Activated T-helper 17 cell treated with anti-CD3 and anti-CD28 coated beads, Interleukin-2, amount 50 U/mL, for 72 hours (primary cell): ENCODE data around the gene HHATL. TPM values are rescaled to one million over a fixed set of nuclear protein-coding genes. Genes with fewer than 3 reads are reported as not detected.
A peak's percentile ranks its signal among the peaks of the same experiment; 100 is the strongest.

Source experiments
- ATAC-seq: fragments of 150-1000 bp; cut with Tn5 transposase; replicated peaks from 2 replicates; pipeline ENCODE4 v1.10.0; 2021; ENCODE audit warnings: mild to moderate bottlenecking, moderate library complexity
- H3K27ac Mint-ChIP-seq: one replicate; pipeline ENCODE4 v1.8.0; 2022; ENCODE audit warnings: mixed read lengths
- H3K27me3 Mint-ChIP-seq: one replicate; pipeline ENCODE4 v1.8.0; 2022; ENCODE audit warnings: mixed read lengths
- H3K36me3 Mint-ChIP-seq: one replicate; pipeline ENCODE4 v1.8.0; 2022; ENCODE audit warnings: low read depth, mild to moderate bottlenecking, mixed read lengths
- H3K4me1 Mint-ChIP-seq: one replicate; pipeline ENCODE4 v1.8.0; 2022; ENCODE audit warnings: mixed read lengths
- H3K4me3 Mint-ChIP-seq: one replicate; pipeline ENCODE4 v1.8.0; 2022; ENCODE audit warnings: mild to moderate bottlenecking, mixed read lengths
- H3K9me3 Mint-ChIP-seq: one replicate; pipeline ENCODE4 v1.8.0; 2022; ENCODE audit warnings: mixed read lengths
- total RNA-seq, 2 donors: library from RNA; stranded (reverse); gene quantifications; one replicate each; pipeline ENCODE4 v1.2.3, GENCODE V29; 2022

HHATL gene
- total RNA-seq: not detected

- H3K4me3 Mint-ChIP-seq: no peak within 1 kb of the TSS
- H3K27ac Mint-ChIP-seq: no peak within 1 kb of the TSS
- no peak for ATAC-seq
- no peaks in the 10 kb centered on the region for H3K27me3 Mint-ChIP-seq
- H3K36me3 Mint-ChIP-seq: no peaks in the 10 kb centered on the region
- no peaks in the 10 kb centered on the region for H3K9me3 Mint-ChIP-seq
- no peaks in the 10 kb centered on the region for H3K4me1 Mint-ChIP-seq
Measured at GRCh38 chr3:42702066-42702951, at the start of gene HHATL. HHATL (minus strand) TSS chr3:42702798; CDS start chr3:42700826, 1,972 bp downstream.

DNA sequence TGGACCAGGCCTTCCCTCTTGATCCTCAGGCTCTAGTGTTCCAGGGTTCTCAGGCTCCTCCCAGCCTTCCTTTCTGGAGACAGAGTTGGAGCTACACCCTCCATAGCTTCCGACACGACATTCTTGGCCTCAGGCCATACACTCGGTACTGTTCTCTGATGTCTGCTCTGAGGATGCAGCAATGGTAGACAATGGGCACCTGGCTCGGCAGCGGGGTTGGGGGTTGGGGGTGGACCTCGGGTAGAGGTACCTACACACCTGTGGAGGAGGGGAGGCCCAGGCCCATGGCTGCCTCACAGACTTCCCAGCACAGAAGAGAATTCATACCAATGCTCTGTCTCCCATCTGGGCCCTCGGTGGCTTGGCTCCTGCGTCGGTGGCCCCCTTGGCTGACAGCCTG lies 49.0 kb upstream of the HHATL start:
- no peak for ATAC-seq
- H3K36me3 Mint-ChIP-seq: no peaks in the 10 kb centered on the region

GRCh38 chr3:42750834-42751233 lies 48.2 kb upstream of the HHATL start:
- no peaks in the 10 kb centered on the region for H3K9me3 Mint-ChIP-seq
- no peak overlapping the region for H3K27ac Mint-ChIP-seq
- H3K4me3 Mint-ChIP-seq: no peak overlapping the region
- no peak for ATAC-seq
- no peaks in the 10 kb centered on the region for H3K27me3 Mint-ChIP-seq
- no peaks in the 10 kb centered on the region for H3K36me3 Mint-ChIP-seq
- peaks cover 12% of the 10 kb centered on the region for H3K4me1 Mint-ChIP-seq

More for the DNA sequence above, 49.0 kb upstream of the HHATL start:
- Mint-ChIP-seq H3K4me1 (peaks cover 12% of the 10 kb centered on the region), H3K4me3 (no peak overlapping the region), H3K9me3 (no peaks in the 10 kb centered on the region), H3K27ac (no peak overlapping the region), H3K27me3 (no peaks in the 10 kb centered on the region)

DNA sequence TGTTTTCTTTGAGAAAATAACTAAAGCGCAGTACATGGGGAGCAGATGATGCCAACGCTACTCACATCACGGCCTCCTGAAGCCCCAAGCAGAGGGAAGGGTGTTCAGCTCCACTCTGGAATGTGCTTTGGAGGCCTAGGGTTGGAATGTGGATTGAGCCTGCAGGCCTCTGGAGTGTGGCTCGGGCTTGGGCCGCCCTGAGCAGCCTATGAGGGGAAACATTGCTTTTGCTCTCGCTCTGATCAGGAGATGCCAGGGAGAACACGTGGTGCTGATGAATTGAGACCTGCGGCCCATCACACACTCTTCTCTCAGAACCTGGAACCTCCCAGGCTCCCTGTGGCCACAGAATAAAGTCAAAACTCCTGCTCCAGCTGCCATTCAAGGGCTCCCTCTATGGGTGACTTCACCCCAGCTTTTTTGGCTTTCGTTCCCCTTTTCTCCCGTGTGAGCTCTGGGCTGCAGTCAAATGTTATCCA lies 47.2 kb upstream of the HHATL start:
- H3K4me3 Mint-ChIP-seq: no peak overlapping the region
- ATAC-seq: peak; percentile 31
- peak overlapping the region; percentile 66 for H3K27ac Mint-ChIP-seq

DNA sequence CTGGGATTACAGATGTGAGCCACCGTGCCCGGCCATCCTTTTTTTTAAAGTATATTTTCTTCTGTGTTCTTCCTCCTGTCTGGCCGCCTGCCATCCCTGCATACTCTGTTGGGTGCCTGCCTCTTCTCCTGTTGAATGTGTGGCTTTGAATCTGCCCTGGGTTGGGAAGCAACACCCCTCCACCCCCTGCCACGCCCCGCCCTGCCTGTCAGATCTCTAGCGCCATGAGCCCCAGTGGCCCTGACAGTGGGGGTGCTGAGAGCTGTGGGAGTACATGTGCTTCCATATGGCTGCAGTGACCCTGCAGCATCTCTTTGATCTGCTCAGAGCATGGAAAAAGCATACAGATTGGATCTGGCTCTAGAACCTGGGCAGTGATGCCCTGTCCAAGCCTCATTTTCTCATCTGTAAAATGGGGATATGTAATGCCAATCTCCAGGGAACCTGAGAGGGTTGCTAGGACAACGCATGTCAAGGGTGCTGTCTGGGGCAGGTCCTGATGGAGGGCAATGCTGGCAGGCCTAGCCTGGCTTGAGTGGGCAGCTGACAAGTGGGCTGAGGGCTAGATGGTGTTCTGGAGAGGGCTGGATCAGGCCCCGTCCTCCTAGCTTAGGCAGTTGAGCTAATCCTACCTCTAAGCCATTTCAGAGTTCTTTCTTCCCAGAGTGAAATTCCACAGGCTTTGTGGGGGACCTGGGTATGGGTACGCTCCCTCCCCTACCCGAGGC lies 46.6 kb upstream of the HHATL start:
- Mint-ChIP-seq H3K27ac (no peak overlapping the region), H3K4me3 (no peak overlapping the region), H3K9me3 (no peaks in the 10 kb centered on the region), H3K36me3 (no peaks in the 10 kb centered on the region), H3K4me1 (peaks cover 12% of the 10 kb centered on the region), H3K27me3 (no peaks in the 10 kb centered on the region)
- no peak for ATAC-seq

More for the DNA sequence above, 47.2 kb upstream of the HHATL start:
- no peaks in the 10 kb centered on the region for H3K36me3 Mint-ChIP-seq
- peaks cover 12% of the 10 kb centered on the region for H3K4me1 Mint-ChIP-seq
- H3K27me3 Mint-ChIP-seq: no peaks in the 10 kb centered on the region
- no peaks in the 10 kb centered on the region for H3K9me3 Mint-ChIP-seq

DNA sequence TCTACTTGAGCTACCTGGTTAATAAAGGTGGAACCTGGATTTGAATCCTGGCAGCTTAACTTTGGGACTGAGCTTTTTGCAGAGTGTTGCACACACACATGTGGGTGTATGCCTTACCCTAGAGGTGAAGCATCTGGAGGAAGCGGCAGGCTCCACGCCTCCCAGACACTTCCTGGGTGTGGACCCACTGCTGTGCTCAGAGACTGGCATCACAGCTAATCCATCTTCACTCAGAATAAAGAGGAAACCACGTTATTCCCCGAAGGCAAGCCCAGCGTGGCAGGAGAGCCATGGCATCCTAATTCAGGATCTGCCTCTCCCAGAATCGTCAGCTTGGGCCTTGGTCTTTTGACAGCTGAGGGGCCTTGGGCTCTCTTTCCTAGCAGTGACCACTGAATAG lies 45.0 kb upstream of the HHATL start:
- no peaks in the 10 kb centered on the region for H3K9me3 Mint-ChIP-seq
- H3K4me3 Mint-ChIP-seq: peak overlapping the region; percentile 40
- peak overlapping the region; percentile 78 for H3K27ac Mint-ChIP-seq
- no peaks in the 10 kb centered on the region for H3K27me3 Mint-ChIP-seq
- peaks cover 12% of the 10 kb centered on the region for H3K4me1 Mint-ChIP-seq
- no peaks in the 10 kb centered on the region for H3K36me3 Mint-ChIP-seq
- ATAC-seq: peak; percentile 56

DNA sequence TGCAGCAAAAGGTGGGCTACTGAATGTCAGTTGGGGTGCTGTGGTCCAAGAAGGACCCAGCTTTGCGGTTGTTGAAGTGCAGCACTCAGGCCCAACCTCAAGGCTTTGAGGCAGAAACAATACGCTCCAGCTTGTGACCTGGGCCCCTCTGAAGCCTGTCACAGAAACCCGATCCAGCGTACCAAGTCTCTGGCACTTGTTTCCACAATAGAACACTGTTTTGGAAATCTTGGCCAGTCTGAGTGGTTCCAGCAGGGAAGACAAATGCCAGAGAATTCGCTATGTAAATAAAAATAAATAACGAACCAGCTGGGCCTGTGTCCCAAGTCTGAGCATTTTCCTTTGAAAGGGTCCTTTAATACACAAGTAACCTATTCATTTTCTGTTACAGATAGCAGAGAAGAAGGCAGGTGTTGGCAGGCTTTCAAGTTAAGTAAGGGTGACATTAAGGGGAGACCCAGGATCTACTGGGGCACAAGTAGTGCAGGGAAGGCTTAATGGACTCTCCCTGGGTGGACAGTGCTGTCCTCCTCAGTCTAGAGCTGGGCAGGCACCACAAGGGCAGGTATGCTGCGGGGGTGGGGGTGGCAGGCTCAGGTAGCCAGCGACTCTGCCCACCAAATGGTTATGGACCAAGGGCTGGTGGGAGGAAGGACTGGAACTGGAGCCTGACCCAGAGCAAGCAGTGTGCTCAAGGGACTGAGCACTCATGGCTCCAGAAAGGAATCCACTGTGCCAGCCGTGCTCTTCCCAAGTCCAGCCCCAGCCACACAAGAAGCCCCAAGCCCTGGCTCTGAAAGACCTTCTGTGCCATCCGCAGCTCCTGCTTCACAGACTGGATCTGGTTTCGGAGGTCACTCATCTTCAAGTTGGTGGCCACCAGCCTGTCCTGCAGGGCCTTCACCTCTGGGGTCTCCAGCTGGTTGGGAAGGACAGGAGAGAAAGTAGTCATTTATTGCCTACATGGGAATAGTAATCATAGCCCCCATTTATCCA lies 44.2 kb upstream of the HHATL start:
- Mint-ChIP-seq H3K36me3 (no peaks in the 10 kb centered on the region), H3K4me1 (peaks cover 12% of the 10 kb centered on the region), H3K27ac (peak overlapping the region; percentile 78), H3K4me3 (peak overlapping the region; percentile 40), H3K27me3 (no peaks in the 10 kb centered on the region), H3K9me3 (no peaks in the 10 kb centered on the region)
- no peak for ATAC-seq

- Mint-ChIP-seq H3K4me1 (peaks cover 12% of the 10 kb centered on the region), H3K9me3 (no peaks in the 10 kb centered on the region), H3K36me3 (no peaks in the 10 kb centered on the region), H3K4me3 (no peak overlapping the region), H3K27ac (peak overlapping the region; percentile 46), H3K27me3 (no peaks in the 10 kb centered on the region)
- ATAC-seq: no peak
Measured at GRCh38 chr3:42745776-42746454, 43.3 kb upstream of the HHATL start.

DNA sequence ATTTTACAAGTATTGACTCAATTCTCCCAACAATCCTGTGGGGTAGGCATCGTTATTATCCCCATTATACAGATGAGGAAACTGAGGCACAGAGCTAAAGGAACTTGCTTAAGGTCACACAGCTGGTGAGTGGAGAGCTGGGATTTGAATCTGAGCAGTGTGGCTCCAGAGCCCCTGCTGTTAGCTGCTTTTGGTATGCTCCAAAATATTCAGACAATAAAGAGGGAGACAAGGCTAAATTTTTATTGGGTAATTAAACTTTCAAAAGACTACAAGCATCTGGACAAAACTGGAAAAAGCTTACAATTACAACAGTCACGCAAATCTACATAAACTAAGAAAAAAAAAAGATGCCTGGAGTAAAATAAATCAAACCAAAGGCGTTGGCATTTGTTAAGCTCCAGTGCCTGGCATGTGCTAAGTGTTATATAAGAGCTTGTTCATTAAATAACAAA lies 42.7 kb upstream of the HHATL start:
- Mint-ChIP-seq H3K9me3 (no peaks in the 10 kb centered on the region), H3K4me1 (peaks cover 12% of the 10 kb centered on the region), H3K4me3 (no peak overlapping the region), H3K27ac (no peak overlapping the region), H3K36me3 (no peaks in the 10 kb centered on the region), H3K27me3 (no peaks in the 10 kb centered on the region)
- no peak for ATAC-seq

GRCh38 chr3:42743204-42743995 lies 40.8 kb upstream of the HHATL start:
- Mint-ChIP-seq H3K4me3 (no peak overlapping the region), H3K36me3 (no peaks in the 10 kb centered on the region), H3K27ac (no peak overlapping the region), H3K4me1 (peaks cover 7% of the 10 kb centered on the region), H3K9me3 (no peaks in the 10 kb centered on the region), H3K27me3 (no peaks in the 10 kb centered on the region)
- no peak for ATAC-seq

GRCh38 chr3:42742688-42743087 lies 40.1 kb upstream of the HHATL start:
- Mint-ChIP-seq H3K9me3 (no peaks in the 10 kb centered on the region), H3K36me3 (no peaks in the 10 kb centered on the region), H3K27ac (no peak overlapping the region), H3K4me3 (no peak overlapping the region), H3K27me3 (no peaks in the 10 kb centered on the region), H3K4me1 (no peaks in the 10 kb centered on the region)
- no peak for ATAC-seq

DNA sequence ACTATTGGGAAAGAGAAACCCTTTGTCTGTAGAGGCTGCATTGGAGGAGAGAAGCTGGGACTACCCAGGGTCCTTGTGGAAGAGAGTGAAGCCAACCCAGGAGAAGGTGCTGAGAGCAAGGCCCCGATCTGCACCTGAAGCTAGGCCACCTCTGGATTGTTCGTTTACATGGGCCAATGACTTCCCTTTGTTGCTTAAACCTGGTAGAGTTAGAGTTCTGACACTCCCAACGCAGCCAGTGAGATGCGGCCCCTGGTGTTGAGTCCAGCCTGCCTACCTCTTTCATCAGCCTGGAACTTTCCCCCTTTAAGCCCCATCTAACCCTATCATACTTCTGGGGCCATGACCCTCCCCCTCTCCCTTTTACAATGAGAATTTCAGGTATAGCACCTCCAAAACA lies 39.7 kb upstream of the HHATL start:
- Mint-ChIP-seq H3K27me3 (no peaks in the 10 kb centered on the region), H3K27ac (no peak overlapping the region), H3K4me1 (no peaks in the 10 kb centered on the region), H3K9me3 (no peaks in the 10 kb centered on the region), H3K36me3 (no peaks in the 10 kb centered on the region), H3K4me3 (no peak overlapping the region)
- no peak for ATAC-seq

GRCh38 chr3:42741796-42742195 lies 39.2 kb upstream of the HHATL start:
- Mint-ChIP-seq H3K9me3 (no peaks in the 10 kb centered on the region), H3K27ac (no peak overlapping the region), H3K27me3 (no peaks in the 10 kb centered on the region), H3K36me3 (no peaks in the 10 kb centered on the region), H3K4me3 (no peak overlapping the region), H3K4me1 (no peaks in the 10 kb centered on the region)
- no peak for ATAC-seq
